ENCODE measurements around the gene SEMA3F. TPM values are rescaled to one million over a fixed set of nuclear protein-coding genes. Genes with fewer than 3 reads are reported as not detected.
A peak's percentile ranks its signal among the peaks of the same experiment; 100 is the strongest.

The SEMA3F gene
- total RNA-seq, 1 donor = 3.5 TPM

DNA sequence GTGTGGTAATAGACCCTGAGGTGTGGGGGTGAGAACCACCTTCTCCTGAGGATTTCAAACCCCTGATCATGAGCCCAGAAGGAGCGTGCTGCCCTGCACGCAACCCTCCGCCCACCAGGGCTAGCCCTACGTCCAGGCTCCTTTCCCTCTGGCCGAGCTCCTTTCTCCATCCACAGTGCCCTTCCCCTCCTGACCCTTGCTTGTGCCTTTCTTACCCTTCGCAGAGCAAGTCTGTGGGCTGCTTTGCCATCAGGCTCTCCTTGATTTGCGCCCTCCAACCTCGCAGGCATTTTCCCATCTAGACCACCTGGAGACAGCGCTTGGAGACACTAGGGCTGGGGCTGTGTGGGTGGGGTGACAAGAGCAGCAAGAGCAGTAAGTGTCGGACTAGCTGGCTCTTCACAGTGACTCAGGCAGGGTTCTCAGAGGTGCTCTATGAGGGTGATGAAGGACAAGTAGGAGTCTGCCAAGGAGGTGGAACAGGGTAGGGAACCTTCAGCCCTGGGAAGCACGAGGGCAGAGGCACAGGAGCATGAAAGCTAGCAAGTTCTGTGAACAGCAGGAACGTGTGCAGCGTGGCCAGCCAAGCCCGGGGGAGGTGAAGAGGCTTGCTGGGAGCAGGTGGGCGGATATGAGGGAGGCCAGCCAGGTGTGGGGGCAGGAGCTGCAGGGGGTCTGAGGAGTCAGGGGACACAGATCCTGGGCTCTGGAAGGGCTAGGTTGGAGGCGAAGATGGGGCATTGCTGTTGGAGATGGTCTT, 47.4 kb downstream of the SEMA3F start:
- DNase-seq (ENCODE audit: low read depth) = no peak
- H3K4me3 ChIP-seq (ENCODE audit: low read depth, low read length) = no peak overlapping the region
- TF ChIP-seq, protein P1, sequence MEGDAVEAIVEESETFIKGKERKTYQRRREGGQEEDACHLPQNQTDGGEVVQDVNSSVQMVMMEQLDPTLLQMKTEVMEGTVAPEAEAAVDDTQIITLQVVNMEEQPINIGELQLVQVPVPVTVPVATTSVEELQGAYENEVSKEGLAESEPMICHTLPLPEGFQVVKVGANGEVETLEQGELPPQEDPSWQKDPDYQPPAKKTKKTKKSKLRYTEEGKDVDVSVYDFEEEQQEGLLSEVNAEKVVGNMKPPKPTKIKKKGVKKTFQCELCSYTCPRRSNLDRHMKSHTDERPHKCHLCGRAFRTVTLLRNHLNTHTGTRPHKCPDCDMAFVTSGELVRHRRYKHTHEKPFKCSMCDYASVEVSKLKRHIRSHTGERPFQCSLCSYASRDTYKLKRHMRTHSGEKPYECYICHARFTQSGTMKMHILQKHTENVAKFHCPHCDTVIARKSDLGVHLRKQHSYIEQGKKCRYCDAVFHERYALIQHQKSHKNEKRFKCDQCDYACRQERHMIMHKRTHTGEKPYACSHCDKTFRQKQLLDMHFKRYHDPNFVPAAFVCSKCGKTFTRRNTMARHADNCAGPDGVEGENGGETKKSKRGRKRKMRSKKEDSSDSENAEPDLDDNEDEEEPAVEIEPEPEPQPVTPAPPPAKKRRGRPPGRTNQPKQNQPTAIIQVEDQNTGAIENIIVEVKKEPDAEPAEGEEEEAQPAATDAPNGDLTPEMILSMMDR (IDR thresholded peaks at IDR 0.05; ENCODE audit: insufficient read depth, low read length) = no peak

GRCh38 chr3:50203113-50203808, 48.1 kb downstream of the SEMA3F start:
- DNase-seq (ENCODE audit: low read depth) = no peak
- H3K4me3 ChIP-seq (ENCODE audit: low read depth, low read length) = no peak overlapping the region
- TF ChIP-seq, protein P1 (IDR thresholded peaks at IDR 0.05; ENCODE audit: insufficient read depth, low read length) = no peak

GRCh38 chr3:50203809-50204803, 49.0 kb downstream of the SEMA3F start:
- no peak overlapping the region for H3K4me3 ChIP-seq (ENCODE audit: low read depth, low read length)
- TF ChIP-seq, protein P1 (IDR thresholded peaks at IDR 0.05; ENCODE audit: insufficient read depth, low read length) = no peak
- no peak for DNase-seq (ENCODE audit: low read depth)

- peak within 1 kb of the TSS; percentile 38 for H3K4me3 ChIP-seq (ENCODE audit: low read depth, low read length)
- TF ChIP-seq, protein P1 (IDR thresholded peaks at IDR 0.05; ENCODE audit: insufficient read depth, low read length) = no peak
- DNase-seq (ENCODE audit: low read depth) = no peak
Measured at GRCh38 chr3:50204804-50205412, 49.8 kb downstream of the SEMA3F start, which contains the start of gene SLC38A3. Gene SLC38A3, plus strand, starts transcription at chr3:50205271. Its CDS starts 8,929 bp downstream, at chr3:50214200.

DNA sequence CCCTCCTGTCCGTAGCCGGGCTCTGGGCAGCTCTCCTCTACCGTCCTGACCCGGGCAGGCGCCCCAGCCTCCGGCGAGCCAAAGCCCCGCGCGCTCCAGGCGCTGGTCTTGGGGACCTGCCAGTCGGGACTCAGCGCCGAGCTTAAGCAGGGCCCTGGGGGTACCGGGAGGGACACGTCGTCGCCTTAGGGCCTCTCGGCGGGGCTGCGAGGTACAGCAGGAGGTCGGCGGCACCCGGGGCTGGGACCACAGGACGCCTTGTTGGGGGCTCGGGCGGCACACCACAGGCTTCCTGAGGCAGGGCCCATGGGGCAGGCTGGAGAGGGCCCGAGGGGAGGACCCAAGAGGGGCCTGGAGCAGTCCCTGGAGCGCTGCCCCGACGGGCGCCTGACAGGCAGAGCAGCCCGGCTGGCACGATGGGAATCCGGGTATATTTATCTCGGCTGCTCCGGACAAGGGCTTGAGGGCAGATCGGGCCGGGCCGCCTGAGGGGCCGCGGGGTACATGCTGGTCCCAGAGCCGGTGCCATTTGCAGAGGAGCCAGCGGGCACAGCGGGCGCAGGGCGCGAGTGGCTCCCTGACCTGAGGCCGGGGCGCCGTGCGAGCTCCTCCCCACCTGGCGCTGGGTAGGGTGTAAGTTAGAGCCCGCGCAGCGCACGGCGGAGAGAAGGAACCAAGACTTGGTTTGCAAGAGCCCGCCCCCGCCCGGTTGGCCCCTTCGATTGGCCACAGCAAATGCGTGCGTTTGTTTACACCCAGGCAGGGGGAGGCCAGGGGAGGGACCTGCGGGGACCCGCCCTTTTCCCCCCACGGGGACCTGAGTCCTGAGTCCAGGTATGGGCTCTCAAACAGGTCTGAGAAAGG, 50.5 kb downstream of the SEMA3F start:
- H3K4me3 ChIP-seq (ENCODE audit: low read depth, low read length) = peak overlapping the region; percentile 38
- DNase-seq (ENCODE audit: low read depth) = no peak
- TF ChIP-seq, protein P1 (IDR thresholded peaks at IDR 0.05; ENCODE audit: insufficient read depth, low read length) = no peak
